NCI-H1694 treated with DMSO at 0.1 percent for 48 hours (cell line): ENCODE results near the gene RIBC2.
"Not testable (repeated sequence)": the region's sequence is repeated elsewhere in the genome, so short reads cannot be mapped to it uniquely, and the experiment has no call there.

Experiments used
- DNase-seq: peaks from one replicate; lab custom pipeline; 2025; lab: John Stamatoyannopoulos, UW

RIBC2 gene, protein sequence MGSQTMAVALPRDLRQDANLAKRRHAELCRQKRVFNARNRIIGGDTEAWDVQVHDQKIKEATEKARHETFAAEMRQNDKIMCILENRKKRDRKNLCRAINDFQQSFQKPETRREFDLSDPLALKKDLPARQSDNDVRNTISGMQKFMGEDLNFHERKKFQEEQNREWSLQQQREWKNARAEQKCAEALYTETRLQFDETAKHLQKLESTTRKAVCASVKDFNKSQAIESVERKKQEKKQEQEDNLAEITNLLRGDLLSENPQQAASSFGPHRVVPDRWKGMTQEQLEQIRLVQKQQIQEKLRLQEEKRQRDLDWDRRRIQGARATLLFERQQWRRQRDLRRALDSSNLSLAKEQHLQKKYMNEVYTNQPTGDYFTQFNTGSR

GRCh38 chr22:45413368-45414211, at the start of gene RIBC2, which contains the start of gene SMC1B:
Gene RIBC2, plus strand, starts transcription at chr22:45413693. Its CDS starts 194 bp downstream, at chr22:45413887.
Gene SMC1B, minus strand, starts transcription at chr22:45413599. Its CDS starts 32 bp downstream, at chr22:45413567.
- peak; percentile 57 for DNase-seq

DNA sequence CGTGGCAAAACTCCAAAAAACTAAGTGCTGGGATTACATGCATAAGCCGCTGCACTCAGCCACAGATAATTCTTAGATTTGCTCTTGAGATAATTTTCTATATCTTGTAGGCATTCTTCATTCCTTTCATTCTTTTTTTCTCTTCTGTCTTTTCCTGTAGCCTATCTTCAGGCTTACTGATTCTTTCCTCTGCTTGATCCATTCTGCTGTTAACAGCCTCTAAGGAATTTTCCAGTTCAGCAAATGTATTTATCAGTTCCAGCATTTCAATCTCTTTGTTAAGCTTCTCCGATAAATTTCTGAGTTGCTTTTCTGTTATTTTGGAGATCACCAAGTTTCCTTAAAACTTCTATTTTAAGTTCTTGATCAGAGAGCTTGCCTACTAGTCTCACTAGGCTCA, 46.8 kb upstream of the RIBC2 start:
- DNase-seq, result no peak

GRCh38 chr22:45373592-45373991, 39.9 kb upstream of the RIBC2 start:
- DNase-seq, result not testable (repeated sequence)

DNA sequence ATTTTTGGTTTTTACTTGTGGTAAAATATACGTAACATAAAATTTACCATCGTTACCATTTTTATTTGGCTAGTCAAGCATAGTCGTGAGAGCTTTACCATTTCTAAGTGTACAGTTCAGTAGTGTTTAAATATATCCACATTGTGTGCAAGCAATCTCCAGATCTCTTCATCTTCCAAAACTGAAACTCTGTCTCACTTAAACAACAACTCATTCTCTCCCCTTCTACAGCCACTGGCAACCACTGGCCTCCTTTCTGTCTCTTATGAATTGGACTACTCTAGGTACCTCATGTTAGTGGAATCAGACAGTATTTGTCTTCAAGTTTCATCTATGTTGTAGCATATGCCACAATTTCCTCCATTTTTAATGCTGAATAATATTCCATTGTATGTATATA, 37.5 kb upstream of the RIBC2 start:
- DNase-seq, result no peak

DNA sequence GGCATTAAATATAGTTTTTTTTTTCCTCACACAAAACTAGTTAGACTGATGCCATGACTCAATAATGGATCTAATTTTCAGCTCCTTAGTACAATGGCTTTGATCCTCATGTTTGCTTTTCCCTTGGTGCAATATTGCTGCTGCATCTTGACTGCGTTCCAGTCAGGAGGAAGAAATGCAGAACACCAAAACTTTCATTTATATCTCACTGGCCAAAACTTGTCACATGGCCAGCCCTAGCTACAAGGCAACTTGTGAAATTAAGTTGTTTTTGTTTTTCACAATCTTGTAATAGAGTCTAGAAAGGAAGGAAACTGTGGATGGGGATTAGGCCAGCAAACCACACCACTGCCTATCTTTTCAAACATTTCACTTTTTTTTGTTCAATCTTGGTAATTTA, 36.8 kb upstream of the RIBC2 start:
- no peak for DNase-seq

GRCh38 chr22:45381348-45381747, 32.1 kb upstream of the RIBC2 start:
- no peak for DNase-seq

GRCh38 chr22:45389546-45389945, 23.9 kb upstream of the RIBC2 start:
- DNase-seq, result no peak

DNA sequence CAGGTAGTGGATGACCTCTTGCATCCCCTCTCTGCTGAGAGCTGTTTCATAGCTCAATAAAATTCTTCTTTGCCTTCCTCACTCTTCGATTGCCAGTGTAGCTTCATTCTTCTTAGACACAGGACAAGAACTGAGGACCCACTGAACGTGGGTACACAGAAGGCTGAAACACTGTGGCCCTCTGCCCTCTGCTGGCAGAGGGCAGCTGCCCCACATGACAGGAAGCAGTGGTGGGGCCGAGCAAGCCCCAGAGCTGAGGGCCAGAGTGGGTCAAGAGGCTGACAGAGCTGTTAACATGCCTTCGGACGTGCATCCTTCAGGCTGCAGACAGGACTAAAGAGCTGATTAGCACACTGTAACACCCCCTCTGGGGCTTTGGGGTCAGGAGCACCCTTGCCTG, 15.7 kb upstream of the RIBC2 start:
- DNase-seq, result no peak

- no peak for DNase-seq
Observed at GRCh38 chr22:45398214-45398613, 15.3 kb upstream of the RIBC2 start.

DNA sequence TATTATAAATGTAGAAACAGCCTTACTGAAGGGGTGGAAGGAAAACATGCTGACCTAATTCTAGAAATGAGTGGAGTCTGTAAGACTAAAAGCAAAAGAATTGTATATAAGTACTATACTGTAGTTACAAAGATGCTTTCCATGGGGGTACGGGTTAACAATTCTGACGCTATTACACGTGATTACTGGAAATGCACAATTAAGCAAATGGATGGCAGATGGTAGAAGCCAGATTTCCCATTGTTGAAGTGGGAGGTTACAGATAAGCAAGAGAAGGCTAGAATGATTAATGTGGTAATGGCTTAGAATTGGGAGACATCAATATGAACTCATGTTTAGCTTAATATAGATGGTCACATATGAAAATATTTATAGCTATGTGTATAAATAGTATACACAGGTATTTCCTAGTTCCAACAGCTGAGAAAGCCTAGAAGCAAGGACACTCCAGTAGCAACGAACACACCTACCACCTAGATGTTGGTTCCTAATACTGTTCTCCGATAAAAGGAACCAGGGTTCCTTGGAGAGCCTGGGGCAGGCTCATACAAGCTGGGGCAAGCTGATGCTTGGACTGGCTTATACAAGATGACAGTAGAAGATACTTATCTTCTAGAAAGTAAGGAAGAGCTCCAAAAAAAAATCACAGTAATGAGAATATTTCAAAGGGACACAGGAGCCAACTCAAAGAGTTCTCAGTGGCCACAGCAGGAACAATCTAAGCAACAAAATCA, 13.6 kb upstream of the RIBC2 start:
- peak; percentile 83 for DNase-seq

DNA sequence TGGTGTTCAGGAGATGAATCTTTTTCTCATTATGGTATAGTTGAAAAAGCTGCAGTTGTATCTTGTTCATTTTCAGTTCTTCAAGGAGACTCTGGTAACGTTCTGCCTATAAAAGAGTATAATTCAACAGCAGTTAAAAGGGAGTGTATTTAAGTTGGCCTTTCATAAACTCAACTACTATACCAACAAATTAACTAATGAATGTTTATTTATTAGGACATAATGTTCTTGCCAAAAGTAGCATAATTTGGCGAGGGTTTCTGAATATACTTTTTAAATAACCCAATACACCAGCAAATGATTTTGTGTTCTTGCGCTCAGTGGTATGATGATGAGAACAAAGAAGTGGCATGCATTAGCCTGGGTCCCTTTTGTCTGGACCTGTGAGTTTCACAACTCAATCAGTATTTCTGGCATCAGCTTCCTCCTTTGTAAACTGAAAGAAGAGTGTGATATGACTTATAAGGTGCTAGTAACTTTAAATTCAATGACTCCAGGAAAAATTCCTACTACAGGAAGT, 11.0 kb upstream of the RIBC2 start:
- DNase-seq, result no peak

DNA sequence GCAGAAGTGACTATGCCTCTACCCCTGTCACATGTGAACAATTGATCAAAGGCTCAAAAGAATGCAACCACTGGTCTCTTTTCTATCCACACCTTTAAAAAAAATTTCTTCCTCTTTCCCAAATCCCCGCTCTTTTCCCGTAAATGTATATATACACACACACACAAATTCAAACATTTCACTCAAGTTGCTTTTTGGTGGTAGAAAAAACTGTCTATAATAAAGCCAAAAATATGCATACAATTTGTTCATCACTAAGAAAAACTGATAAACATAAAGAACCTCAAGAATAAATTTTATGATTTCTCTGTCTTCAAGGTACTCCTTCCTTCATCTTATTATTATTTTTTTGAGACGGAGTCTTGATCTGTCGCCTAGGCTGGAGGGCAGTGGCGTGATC, 5.7 kb upstream of the RIBC2 start:
- DNase-seq, result no peak

DNA sequence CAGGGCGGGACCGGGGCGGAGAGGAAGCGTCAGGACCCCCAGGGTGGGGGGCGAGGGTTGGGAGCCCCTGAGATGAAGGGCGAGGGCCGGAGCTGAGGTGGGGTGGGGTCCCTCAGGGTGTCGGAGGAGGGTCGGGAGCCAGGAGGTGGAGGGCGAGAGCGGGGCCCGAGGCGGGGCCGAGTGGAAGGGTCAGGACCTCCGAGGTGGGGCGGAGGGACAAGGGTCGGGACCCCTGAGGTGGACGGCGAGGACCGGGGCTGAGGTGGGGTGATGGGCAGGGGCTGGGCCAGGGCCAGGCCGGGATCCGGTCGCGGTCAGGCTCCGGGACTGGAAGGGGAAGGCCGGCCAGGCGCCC, 503 bp upstream of the RIBC2 start:
- DNase-seq, result no peak

- no peak for DNase-seq
Observed at GRCh38 chr22:45418056-45418769, 4.7 kb downstream of the RIBC2 start.

DNA sequence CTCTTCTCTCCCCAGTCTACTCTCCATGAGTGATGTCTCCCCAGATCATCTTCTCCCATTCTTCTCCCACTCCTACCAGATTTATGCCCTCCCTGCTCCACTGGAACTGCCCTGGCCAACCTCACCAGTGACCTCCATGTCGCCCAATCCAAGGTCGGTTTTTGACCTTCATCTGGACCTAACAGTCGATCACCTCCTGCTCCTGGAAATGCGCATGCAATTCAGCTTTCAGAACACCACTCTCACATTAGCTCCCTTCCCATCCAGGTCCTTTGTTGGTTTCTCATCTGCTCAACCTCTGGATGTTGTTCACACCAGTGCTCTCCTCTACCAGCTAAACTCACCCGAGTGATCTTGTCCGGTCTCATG, 5.3 kb downstream of the RIBC2 start:
- no peak for DNase-seq

GRCh38 chr22:45420011-45420410, 6.5 kb downstream of the RIBC2 start:
- no peak for DNase-seq

DNA sequence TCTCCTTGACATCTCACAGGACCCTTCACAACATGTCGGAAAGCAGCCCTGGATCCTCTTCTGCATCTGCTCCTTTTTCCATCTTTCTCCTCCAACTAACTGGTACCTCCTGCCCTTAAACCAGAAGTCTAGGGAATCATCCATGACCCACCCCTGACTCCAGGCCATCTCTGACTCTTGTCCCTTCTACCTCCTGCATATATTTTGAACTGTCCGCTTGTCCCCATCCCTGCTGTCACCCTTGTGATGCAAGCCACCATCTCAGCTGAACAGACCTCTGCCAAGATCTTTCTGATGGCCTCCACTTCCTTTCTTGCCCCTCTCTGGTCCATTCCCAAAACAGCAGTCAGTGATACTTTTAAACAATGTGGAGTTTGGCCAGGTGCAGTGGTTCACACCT, 7.0 kb downstream of the RIBC2 start:
- no peak for DNase-seq

DNA sequence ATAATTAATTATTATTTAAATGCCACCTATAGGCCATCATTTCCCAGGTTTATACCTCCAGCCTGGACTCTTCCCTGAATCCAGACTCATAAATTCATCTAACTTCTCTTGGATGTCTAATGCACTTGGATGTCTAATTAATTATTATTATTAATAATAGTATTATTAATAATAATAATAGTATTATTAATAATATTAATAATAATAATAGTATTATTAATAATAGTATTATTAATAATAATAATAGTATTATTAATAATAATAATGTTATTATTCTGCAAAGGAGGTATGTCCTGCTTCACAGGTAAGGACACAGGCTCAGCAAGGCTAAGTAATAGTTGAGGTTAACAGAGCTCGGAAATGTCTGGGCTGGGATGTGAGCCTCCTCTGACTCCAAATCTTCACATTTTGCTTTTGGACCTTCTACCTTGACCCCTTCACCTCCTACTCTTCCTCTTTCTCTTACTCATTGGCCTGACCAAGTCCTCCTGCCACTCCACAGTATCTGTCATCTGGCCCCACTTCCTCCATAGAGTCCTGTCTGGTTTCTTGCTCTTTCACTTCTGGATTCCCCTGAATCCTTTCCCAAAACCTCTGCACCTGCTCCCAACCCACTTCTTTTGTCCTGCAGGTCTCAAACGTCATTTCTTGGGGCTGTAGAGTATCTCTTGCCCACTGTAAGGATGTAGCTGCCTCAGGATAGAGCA, 8.0 kb downstream of the RIBC2 start:
- no peak for DNase-seq

- DNase-seq, result no peak
Observed at GRCh38 chr22:45422237-45422983, 8.9 kb downstream of the RIBC2 start.

GRCh38 chr22:45423524-45423923, 10.0 kb downstream of the RIBC2 start:
- DNase-seq, result no peak
